OCI-LY3 (cell line): ENCODE measurements around the gene KIR2DL3.
"Not testable (repeated sequence)": the region's sequence is repeated elsewhere in the genome, so short reads cannot be mapped to it uniquely, and the experiment has no call there.

Experiments
- EZH2phosphoT487 ChIP-seq: fragments of 200-600 bp; shearing (Covaris generic); IDR thresholded peaks from 2 replicates; pipeline ENCODE4 v1.6.1; 2018; ENCODE audit warnings: antibody characterized with exemption, mixed run types, low read depth
- TF ChIP-seq, protein P1 (sequence below): fragments of 200-600, 300-600 bp; sonication (generic); IDR thresholded peaks from 2 replicates; pipeline ENCODE4 v1.5.1; 2014; ENCODE audit warnings: antibody characterized with exemption, low read length, low read depth

DNA sequence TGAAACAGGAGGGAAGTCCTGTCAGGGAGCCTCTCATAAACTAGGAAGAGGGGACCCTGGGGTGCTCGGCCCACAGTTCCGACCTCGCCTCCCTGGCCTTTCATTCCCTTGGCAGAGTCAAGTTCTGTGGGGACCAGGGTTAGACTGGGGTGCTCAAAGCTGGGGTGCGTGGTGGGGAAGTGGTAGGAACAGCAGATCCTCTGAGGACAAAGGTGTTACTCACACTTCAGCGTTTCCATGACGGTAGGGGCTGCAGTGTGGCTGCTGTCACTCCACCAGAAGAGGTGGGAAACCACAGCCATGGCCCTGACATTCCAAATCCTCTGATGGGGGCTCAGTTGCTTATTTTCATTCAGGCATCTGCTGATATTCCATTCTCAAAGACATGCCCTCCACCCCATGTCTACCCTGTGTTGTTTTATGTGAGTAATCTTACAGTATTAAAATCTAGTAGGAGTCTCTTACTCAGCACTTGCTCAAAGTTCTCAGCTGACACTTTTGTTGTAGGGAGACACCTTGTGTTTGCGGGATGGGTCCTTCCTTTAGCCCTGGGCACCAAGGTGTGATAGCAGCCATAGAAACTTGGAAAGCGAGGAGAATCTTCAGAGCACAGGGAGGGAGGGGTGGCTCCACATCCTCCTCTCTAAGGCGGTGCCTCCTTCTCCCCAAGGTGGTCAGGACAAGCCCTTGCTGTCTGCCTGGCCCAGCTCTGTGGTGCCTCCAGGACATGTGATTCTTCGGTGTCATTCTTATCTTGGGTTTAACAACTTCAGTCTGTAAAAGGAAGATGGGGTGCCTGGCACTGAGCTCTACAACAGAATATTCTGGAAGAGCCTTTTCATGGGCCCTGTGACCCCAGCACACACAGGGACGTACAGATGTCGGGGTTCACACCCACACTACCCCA lies 18.1 kb downstream of the KIR2DL3 start:
- TF ChIP-seq, protein P1, sequence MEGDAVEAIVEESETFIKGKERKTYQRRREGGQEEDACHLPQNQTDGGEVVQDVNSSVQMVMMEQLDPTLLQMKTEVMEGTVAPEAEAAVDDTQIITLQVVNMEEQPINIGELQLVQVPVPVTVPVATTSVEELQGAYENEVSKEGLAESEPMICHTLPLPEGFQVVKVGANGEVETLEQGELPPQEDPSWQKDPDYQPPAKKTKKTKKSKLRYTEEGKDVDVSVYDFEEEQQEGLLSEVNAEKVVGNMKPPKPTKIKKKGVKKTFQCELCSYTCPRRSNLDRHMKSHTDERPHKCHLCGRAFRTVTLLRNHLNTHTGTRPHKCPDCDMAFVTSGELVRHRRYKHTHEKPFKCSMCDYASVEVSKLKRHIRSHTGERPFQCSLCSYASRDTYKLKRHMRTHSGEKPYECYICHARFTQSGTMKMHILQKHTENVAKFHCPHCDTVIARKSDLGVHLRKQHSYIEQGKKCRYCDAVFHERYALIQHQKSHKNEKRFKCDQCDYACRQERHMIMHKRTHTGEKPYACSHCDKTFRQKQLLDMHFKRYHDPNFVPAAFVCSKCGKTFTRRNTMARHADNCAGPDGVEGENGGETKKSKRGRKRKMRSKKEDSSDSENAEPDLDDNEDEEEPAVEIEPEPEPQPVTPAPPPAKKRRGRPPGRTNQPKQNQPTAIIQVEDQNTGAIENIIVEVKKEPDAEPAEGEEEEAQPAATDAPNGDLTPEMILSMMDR = not testable (repeated sequence)
- TF ChIP-seq EZH2phosphoT487 = not testable (repeated sequence)
